ENCODE measurements around the gene VTI1B. TPM values are rescaled to one million over a fixed set of nuclear protein-coding genes. Genes with fewer than 3 reads are reported as not detected.
"Not testable (repeated sequence)": the region's sequence is repeated elsewhere in the genome, so short reads cannot be mapped to it uniquely, and the experiment has no call there.

Gene VTI1B
- total and polyA plus RNA-seq, 10 of the 15 experiments (the other 5 are each of a cell fraction or from before 2014, with no cell fraction given), result 15.0 to 117 (median 50.5) TPM

DNA sequence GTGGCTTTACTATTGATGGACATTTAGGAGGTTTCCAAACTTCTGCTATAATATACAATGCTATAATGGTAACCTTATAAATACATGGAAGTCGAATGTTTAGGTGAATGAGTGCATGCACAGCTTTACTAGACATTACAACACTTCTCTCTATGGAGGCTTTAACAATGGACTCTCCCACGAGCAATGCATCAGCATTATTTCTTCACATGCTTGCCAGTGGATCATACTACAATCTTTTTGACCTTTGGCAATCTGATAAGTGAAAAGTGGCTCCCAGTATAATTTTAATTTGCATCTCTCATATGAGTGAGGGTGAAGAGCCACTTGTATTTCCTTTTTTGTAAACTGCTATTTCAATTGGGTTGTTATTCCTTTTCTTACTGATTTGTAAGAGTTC is 45.4 kb upstream of the VTI1B start (continued):
- TF ChIP-seq, protein P1, sequence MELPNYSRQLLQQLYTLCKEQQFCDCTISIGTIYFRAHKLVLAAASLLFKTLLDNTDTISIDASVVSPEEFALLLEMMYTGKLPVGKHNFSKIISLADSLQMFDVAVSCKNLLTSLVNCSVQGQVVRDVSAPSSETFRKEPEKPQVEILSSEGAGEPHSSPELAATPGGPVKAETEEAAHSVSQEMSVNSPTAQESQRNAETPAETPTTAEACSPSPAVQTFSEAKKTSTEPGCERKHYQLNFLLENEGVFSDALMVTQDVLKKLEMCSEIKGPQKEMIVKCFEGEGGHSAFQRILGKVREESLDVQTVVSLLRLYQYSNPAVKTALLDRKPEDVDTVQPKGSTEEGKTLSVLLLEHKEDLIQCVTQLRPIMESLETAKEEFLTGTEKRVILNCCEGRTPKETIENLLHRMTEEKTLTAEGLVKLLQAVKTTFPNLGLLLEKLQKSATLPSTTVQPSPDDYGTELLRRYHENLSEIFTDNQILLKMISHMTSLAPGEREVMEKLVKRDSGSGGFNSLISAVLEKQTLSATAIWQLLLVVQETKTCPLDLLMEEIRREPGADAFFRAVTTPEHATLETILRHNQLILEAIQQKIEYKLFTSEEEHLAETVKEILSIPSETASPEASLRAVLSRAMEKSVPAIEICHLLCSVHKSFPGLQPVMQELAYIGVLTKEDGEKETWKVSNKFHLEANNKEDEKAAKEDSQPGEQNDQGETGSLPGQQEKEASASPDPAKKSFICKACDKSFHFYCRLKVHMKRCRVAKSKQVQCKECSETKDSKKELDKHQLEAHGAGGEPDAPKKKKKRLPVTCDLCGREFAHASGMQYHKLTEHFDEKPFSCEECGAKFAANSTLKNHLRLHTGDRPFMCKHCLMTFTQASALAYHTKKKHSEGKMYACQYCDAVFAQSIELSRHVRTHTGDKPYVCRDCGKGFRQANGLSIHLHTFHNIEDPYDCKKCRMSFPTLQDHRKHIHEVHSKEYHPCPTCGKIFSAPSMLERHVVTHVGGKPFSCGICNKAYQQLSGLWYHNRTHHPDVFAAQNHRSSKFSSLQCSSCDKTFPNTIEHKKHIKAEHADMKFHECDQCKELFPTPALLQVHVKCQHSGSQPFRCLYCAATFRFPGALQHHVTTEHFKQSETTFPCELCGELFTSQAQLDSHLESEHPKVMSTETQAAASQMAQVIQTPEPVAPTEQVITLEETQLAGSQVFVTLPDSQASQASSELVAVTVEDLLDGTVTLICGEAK (IDR thresholded peaks at IDR 0.05; ENCODE audit: borderline replicate concordance), result no peak
- no peak for TF ChIP-seq FOXK2 (IDR thresholded peaks at IDR 0.05)
- TF ChIP-seq SPI1 (IDR thresholded peaks at IDR 0.05; ENCODE audit: borderline replicate concordance, insufficient read depth, low read depth, low read length), result no peak
- TF ChIP-seq, protein P2, sequence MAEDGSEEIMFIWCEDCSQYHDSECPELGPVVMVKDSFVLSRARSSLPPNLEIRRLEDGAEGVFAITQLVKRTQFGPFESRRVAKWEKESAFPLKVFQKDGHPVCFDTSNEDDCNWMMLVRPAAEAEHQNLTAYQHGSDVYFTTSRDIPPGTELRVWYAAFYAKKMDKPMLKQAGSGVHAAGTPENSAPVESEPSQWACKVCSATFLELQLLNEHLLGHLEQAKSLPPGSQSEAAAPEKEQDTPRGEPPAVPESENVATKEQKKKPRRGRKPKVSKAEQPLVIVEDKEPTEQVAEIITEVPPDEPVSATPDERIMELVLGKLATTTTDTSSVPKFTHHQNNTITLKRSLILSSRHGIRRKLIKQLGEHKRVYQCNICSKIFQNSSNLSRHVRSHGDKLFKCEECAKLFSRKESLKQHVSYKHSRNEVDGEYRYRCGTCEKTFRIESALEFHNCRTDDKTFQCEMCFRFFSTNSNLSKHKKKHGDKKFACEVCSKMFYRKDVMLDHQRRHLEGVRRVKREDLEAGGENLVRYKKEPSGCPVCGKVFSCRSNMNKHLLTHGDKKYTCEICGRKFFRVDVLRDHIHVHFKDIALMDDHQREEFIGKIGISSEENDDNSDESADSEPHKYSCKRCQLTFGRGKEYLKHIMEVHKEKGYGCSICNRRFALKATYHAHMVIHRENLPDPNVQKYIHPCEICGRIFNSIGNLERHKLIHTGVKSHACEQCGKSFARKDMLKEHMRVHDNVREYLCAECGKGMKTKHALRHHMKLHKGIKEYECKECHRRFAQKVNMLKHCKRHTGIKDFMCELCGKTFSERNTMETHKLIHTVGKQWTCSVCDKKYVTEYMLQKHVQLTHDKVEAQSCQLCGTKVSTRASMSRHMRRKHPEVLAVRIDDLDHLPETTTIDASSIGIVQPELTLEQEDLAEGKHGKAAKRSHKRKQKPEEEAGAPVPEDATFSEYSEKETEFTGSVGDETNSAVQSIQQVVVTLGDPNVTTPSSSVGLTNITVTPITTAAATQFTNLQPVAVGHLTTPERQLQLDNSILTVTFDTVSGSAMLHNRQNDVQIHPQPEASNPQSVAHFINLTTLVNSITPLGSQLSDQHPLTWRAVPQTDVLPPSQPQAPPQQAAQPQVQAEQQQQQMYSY (CRISPR knock-in tag; IDR thresholded peaks at IDR 0.05), result no peak
- no peak for TF ChIP-seq TCF3 (IDR thresholded peaks at IDR 0.05; ENCODE audit: borderline replicate concordance, insufficient read depth, low read depth, low read length)
- TF ChIP-seq, protein P3, sequence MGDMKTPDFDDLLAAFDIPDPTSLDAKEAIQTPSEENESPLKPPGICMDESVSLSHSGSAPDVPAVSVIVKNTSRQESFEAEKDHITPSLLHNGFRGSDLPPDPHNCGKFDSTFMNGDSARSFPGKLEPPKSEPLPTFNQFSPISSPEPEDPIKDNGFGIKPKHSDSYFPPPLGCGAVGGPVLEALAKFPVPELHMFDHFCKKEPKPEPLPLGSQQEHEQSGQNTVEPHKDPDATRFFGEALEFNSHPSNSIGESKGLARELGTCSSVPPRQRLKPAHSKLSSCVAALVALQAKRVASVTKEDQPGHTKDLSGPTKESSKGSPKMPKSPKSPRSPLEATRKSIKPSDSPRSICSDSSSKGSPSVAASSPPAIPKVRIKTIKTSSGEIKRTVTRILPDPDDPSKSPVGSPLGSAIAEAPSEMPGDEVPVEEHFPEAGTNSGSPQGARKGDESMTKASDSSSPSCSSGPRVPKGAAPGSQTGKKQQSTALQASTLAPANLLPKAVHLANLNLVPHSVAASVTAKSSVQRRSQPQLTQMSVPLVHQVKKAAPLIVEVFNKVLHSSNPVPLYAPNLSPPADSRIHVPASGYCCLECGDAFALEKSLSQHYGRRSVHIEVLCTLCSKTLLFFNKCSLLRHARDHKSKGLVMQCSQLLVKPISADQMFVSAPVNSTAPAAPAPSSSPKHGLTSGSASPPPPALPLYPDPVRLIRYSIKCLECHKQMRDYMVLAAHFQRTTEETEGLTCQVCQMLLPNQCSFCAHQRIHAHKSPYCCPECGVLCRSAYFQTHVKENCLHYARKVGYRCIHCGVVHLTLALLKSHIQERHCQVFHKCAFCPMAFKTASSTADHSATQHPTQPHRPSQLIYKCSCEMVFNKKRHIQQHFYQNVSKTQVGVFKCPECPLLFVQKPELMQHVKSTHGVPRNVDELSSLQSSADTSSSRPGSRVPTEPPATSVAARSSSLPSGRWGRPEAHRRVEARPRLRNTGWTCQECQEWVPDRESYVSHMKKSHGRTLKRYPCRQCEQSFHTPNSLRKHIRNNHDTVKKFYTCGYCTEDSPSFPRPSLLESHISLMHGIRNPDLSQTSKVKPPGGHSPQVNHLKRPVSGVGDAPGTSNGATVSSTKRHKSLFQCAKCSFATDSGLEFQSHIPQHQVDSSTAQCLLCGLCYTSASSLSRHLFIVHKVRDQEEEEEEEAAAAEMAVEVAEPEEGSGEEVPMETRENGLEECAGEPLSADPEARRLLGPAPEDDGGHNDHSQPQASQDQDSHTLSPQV (IDR thresholded peaks at IDR 0.05), result no peak
- no peak for TF ChIP-seq JUND (IDR thresholded peaks at IDR 0.05; ENCODE audit: low read depth, low read length)

DNA sequence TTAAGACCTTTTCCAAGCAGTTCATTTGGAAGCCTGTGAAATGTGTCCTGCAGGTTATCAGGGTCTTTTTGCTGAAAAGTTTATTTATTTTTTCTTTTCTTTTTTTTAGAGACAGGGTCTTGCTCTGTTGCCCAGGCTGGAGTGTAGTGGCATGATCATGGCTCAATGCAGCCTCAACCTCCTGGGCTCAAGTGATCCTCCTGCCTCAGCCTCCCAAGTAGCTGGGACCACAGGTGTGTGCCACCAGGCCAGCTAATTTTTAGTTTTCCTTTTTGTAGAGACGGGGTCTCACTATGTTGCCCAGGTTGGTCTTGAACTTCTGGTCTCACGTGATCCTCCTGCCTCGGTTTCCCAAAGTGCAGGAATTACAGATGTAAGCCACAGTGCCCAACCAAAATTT is 45.0 kb upstream of the VTI1B start:
- CTCF ChIA-PET, result interaction anchor here (1.3 kb wide), 1 partner anchor 15 kb away, joined by 6 read pairs; no protein-coding TSS in a partner anchor
- H3K36me3 ChIP-seq (ENCODE audit: control insufficient read depth in 2 of 2, insufficient read depth in 2 of 2, low read length in 1 of 2); intact Hi-C loops (cut with micrococcal nuclease; ENCODE audit: unreplicated experiment); H3K4me1 ChIP-seq (ENCODE audit: control insufficient read depth, insufficient read depth, low read length); H4K20me1 ChIP-seq (ENCODE audit: control insufficient read depth, insufficient read depth); H3K4me3 ChIP-seq; BruUV-seq (replicated peaks); H3K79me2 ChIP-seq (ENCODE audit: control insufficient read depth, insufficient read depth, low read length); in situ Hi-C loops (cut with MboI); H3K27me3 ChIP-seq (replicated peaks in 1 of 2; ENCODE audit: control insufficient read depth in 2 of 2, insufficient read depth in 2 of 2, low read length in 1 of 2); H3K4me2 ChIP-seq (ENCODE audit: control insufficient read depth, insufficient read depth); POLR2A ChIA-PET; FAIRE-seq; ATAC-seq; H3K9me3 ChIP-seq (replicated peaks; ENCODE audit: control insufficient read depth, insufficient read depth, low read length); H2AFZ ChIP-seq (ENCODE audit: control insufficient read depth, low read depth, low read length); DNase-seq (ENCODE audit: low read depth, low spot score); H3K9ac ChIP-seq (ENCODE audit: control insufficient read depth, insufficient read depth, low read length); RAD21 ChIA-PET (ENCODE audit: unreplicated experiment); H3K27ac ChIP-seq (ENCODE audit: control insufficient read depth, insufficient read depth): not testable (repeated sequence)
- SMC1A ChIA-PET (ENCODE audit: uncharacterized antibody, unreplicated experiment), result interaction anchor here (1.8 kb wide), 1 partner anchor 15 kb away, joined by 6 read pairs; no protein-coding TSS in a partner anchor
- 12% methylated on average over 3 of the region's 3 CpGs for WGBS (ENCODE audit: insufficient coverage, insufficient replicate concordance, low lambda C conversion rate, missing lambda C conversion rate)

Data from GM12878 (cell line).